Stomach (tissue), 9 donors: Measurements from ENCODE around the gene PRICKLE2. TPM values are rescaled to one million over a fixed set of nuclear protein-coding genes. Genes with fewer than 3 reads are reported as not detected.

Experiments used
- DNase-seq, 2 donors: peaks; one replicate each; pipeline versions ENCODE4 v3.0.0 to v3.0.0-alpha.2; 2013 to 2019
- H3K27ac ChIP-seq, 5 donors: fragments of 200-600 bp in 4 of 5; sonication (generic) in 4 of 5; one replicate each; pipeline ENCODE4 v1.5.1; 2013 to 2019; ENCODE audit warnings: mild to moderate bottlenecking in 1 of 5, moderate library complexity in 1 of 5
- H3K27me3 ChIP-seq, 3 donors: fragments of 200-600 bp; sonication (generic); one replicate each; pipeline ENCODE4 v1.5.1; 2017 to 2019; ENCODE audit warnings: mixed run types in 1 of 3
- H3K36me3 ChIP-seq, 4 donors: fragments of 200-600 bp; sonication (generic); 1 replicate in 3 of 4; 2 replicates in 1 of 4; pipeline ENCODE4 v1.5.1; 2016 to 2019
- H3K4me1 ChIP-seq, 4 donors: fragments of 200-600 bp; sonication (generic); one replicate each; pipeline ENCODE4 v1.5.1; 2016 to 2019
- H3K4me3 ChIP-seq, 4 donors: fragments of 200-600 bp; sonication (generic) in 3 of 4; one replicate each; pipeline ENCODE4 v1.5.1; 2016 to 2019; ENCODE audit warnings: mild to moderate bottlenecking in 1 of 4
- H3K9me3 ChIP-seq, 4 donors: fragments of 200-600 bp; sonication (generic); one replicate each; pipeline ENCODE4 v1.5.1; 2016 to 2019
- EP300 ChIP-seq: sonication (generic); formaldehyde crosslinking; IDR thresholded peaks from one replicate; pipeline ENCODE4 v1.6.1; 2017; ENCODE audit warnings: antibody characterized with exemption
- POLR2A ChIP-seq, 4 donors: fragments of 450-650 bp; IDR thresholded peaks; one replicate each; pipeline ENCODE4 v1.6.1; 2016; ENCODE audit warnings: antibody characterized with exemption in 4 of 4, control low read depth in 2 of 4, mild to moderate bottlenecking in 1 of 4, moderate library complexity in 1 of 4
- POLR2AphosphoS5 ChIP-seq, 3 donors: sonication (generic); formaldehyde crosslinking; IDR thresholded peaks; one replicate each; pipeline ENCODE4 v1.6.1; 2016; ENCODE audit warnings: antibody characterized with exemption in 3 of 3
- WGBS, 5 donors: extraction: QIAGEN DNeasy Blood & Tissue Kit in 3 of 5; methylation state at CpG; one replicate each; pipeline versions ENCODE4 v1.1.5 to v1.1.7; 2013 to 2018; 5-methylcytosine and 5-hydroxymethylcytosine counted together
- intact Hi-C: fragments of 100-400 bp; cut with DNase I; formaldehyde crosslinking; loops from one replicate; pipeline ENCODE4 v1.15.1; 2023; ENCODE audit warnings: low total_unique reads
- polyA plus RNA-seq, 3 donors: library from polyadenylated mRNA; stranded (reverse); fragments of 200-250 nt; gene quantifications; one replicate each; pipeline ENCODE4 v1.2.3, GENCODE V29; 2013
- total RNA-seq, 5 donors: library from RNA; depleted of rRNA; stranded (reverse); fragments of >200 nt; gene quantifications; one replicate each; pipeline versions ENCODE4 v1.1.0 to v1.2.3, GENCODE V29; 2014 to 2016
- TF ChIP-seq, protein P1 (sequence below), 7 experiments: fragments of 450-650 bp in 4 of 7; fragments of 200-600 bp in 3 of 7; sonication (generic) in 3 of 7; IDR thresholded peaks; one replicate each; pipeline ENCODE4 v1.5.1; 2016 to 2019; ENCODE audit warnings: antibody characterized with exemption in 7 of 7, control low read depth in 2 of 7, mild to moderate bottlenecking in 1 of 7
- donor health status: healthy with polysubstance abuse.
- donor health status: Bipolar disorder and iron deficiency.
- donor health status: healthy.

The PRICKLE2 gene
- total and polyA plus RNA-seq, 8 donors: 3.7 to 59.1 (median 21.0) TPM

- H3K27me3 ChIP-seq: no peaks in the 10 kb centered on the region
- peak overlapping the region in 1 of 5 donors; percentile 24 for H3K27ac ChIP-seq
- H3K9me3 ChIP-seq: no peaks in the 10 kb centered on the region
- TF ChIP-seq POLR2AphosphoS5 (IDR thresholded peaks at IDR 0.05): no peak
- TF ChIP-seq POLR2A (IDR thresholded peaks at IDR 0.05): no peak
- TF ChIP-seq, protein P1, sequence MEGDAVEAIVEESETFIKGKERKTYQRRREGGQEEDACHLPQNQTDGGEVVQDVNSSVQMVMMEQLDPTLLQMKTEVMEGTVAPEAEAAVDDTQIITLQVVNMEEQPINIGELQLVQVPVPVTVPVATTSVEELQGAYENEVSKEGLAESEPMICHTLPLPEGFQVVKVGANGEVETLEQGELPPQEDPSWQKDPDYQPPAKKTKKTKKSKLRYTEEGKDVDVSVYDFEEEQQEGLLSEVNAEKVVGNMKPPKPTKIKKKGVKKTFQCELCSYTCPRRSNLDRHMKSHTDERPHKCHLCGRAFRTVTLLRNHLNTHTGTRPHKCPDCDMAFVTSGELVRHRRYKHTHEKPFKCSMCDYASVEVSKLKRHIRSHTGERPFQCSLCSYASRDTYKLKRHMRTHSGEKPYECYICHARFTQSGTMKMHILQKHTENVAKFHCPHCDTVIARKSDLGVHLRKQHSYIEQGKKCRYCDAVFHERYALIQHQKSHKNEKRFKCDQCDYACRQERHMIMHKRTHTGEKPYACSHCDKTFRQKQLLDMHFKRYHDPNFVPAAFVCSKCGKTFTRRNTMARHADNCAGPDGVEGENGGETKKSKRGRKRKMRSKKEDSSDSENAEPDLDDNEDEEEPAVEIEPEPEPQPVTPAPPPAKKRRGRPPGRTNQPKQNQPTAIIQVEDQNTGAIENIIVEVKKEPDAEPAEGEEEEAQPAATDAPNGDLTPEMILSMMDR (IDR thresholded peaks at IDR 0.05): no peak
- no peak for TF ChIP-seq EP300
- H3K4me1 ChIP-seq: peaks cover 0 to 68% (median 45%) of the 10 kb centered on the region in 4 donors
- no peak overlapping the region for H3K4me3 ChIP-seq
- 80 to 86% (median 84%) methylated on average over 8 of the region's 8 CpGs for WGBS, 5 donors
- peaks cover 0 to 23% (median 20%) of the 10 kb centered on the region in 4 donors for H3K36me3 ChIP-seq
- intact Hi-C loops: no loop called here
- no peak for DNase-seq
Observed at GRCh38 chr3:64163019-64163754, 62.1 kb downstream of the PRICKLE2 start.

- peak in 1 of 2 donors; percentile 52 for DNase-seq
- Histone ChIP-seq H3K4me1 (peaks cover 0 to 69% (median 42%) of the 10 kb centered on the region in 4 donors), H3K4me3 (no peak overlapping the region), H3K27ac (no peak overlapping the region), H3K27me3 (no peaks in the 10 kb centered on the region), H3K9me3 (no peaks in the 10 kb centered on the region), H3K36me3 (peaks cover 0 to 38% (median 34%) of the 10 kb centered on the region in 4 donors)
- 0 to 5% (median 4%) methylated on average over 2 of the region's 2 CpGs for WGBS, 5 donors
- TF ChIP-seq EP300 (no peak), POLR2A (IDR thresholded peaks at IDR 0.05) (no peak), POLR2AphosphoS5 (IDR thresholded peaks at IDR 0.05) (no peak)
- TF ChIP-seq, protein P1 (IDR thresholded peaks at IDR 0.05): no peak
- intact Hi-C loops: no loop called here
Observed at GRCh38 chr3:64161481-64161952, 63.7 kb downstream of the PRICKLE2 start.

DNA sequence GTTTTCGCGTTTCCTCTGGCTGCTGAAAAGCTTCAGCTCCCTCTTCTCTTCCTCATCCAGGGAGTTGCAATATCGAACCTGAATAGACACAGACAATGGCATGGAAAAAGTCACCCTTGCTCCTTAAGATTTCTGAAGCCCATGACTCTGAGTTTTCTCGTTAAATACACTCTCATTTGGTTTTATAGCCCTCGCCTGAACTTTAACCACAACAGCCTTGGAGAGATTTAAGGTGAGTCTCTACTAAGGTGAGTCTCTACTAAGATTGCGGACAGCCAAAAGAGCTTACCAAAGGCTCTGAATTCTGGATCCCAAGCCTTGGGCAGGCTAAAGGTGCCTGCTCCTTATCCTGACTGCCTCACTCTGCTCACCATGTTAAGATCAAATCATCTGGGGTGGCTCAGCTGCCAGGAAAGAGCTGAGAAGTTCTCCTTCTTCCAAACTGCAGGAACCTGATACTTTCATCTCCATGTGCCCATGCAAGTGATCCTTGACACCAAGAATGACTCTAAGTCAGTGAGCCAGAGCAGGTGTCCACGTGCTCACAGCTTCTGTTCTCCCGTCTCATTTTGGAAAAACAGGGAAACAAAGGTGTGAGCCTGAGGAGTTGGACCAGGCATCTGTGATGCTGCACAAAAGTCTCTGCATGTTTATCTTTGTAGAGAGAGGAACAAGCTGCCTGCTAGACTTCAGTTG, 65.1 kb downstream of the PRICKLE2 start:
- intact Hi-C loops: no loop called here
- Histone ChIP-seq H3K4me1 (peaks cover 0 to 68% (median 42%) of the 10 kb centered on the region in 4 donors), H3K27me3 (no peaks in the 10 kb centered on the region), H3K27ac (no peak overlapping the region), H3K36me3 (peaks cover 0 to 45% (median 43%) of the 10 kb centered on the region in 4 donors), H3K9me3 (no peaks in the 10 kb centered on the region), H3K4me3 (no peak overlapping the region)
- 81 to 87% (median 84%) methylated on average over 8 of the region's 8 CpGs for WGBS, 5 donors
- TF ChIP-seq POLR2AphosphoS5 (IDR thresholded peaks at IDR 0.05) (no peak), POLR2A (IDR thresholded peaks at IDR 0.05) (no peak), EP300 (no peak)
- TF ChIP-seq, protein P1 (IDR thresholded peaks at IDR 0.05): no peak
- DNase-seq: no peak

GRCh38 chr3:64158334-64158733, 66.9 kb downstream of the PRICKLE2 start:
- peak in 1 of 2 donors; percentile 63 for DNase-seq
- WGBS, 5 donors: 61 to 75% (median 70%) methylated on average over 3 of the region's 3 CpGs
- Histone ChIP-seq H3K4me1 (peaks cover 0 to 53% (median 37%) of the 10 kb centered on the region in 4 donors), H3K9me3 (no peaks in the 10 kb centered on the region), H3K4me3 (no peak overlapping the region), H3K27ac (peak overlapping the region in 2 of 5 donors; percentile 23 to 51), H3K27me3 (no peaks in the 10 kb centered on the region), H3K36me3 (peaks cover 0 to 49% (median 43%) of the 10 kb centered on the region in 4 donors)
- intact Hi-C loops: no loop called here
- no peak for TF ChIP-seq POLR2A (IDR thresholded peaks at IDR 0.05)
- TF ChIP-seq, protein P1 (IDR thresholded peaks at IDR 0.05): no peak
- TF ChIP-seq POLR2AphosphoS5 (IDR thresholded peaks at IDR 0.05): no peak
- TF ChIP-seq EP300: no peak
